Liver (tissue), 9 donors: ENCODE results near the gene ARSB. TPM values are rescaled to one million over a fixed set of nuclear protein-coding genes. Genes with fewer than 3 reads are reported as not detected.

Source experiments
- DNase-seq: peaks from one replicate; pipeline ENCODE4 v3.0.0-alpha.2; 2017; ENCODE audit warnings: low spot score
- H3K27ac ChIP-seq, 2 donors: one replicate each; pipeline ENCODE4 v1.7.0; 2013; ENCODE audit warnings: inconsistent platforms in 2 of 2, low read length in 2 of 2, control low read depth in 1 of 2, low read depth in 1 of 2, mild to moderate bottlenecking in 1 of 2
- H3K27me3 ChIP-seq, 4 donors: one replicate each; pipeline versions ENCODE4 v1.6.1 to v1.7.0; 2013; ENCODE audit warnings: low read length in 3 of 4, inconsistent platforms in 1 of 4, mild to moderate bottlenecking in 1 of 4, moderate library complexity in 1 of 4; ENCODE audit not compliant: control insufficient read depth in 4 of 4, insufficient read depth in 4 of 4
- H3K36me3 ChIP-seq, 4 donors: one replicate each; pipeline versions ENCODE4 v1.6.1 to v1.7.0; 2013; ENCODE audit warnings: low read length in 3 of 4, mild to moderate bottlenecking in 3 of 4, low read depth in 1 of 4, moderate library complexity in 1 of 4; ENCODE audit not compliant: control insufficient read depth in 4 of 4, insufficient read depth in 3 of 4
- H3K4me1 ChIP-seq, 4 donors: one replicate each; pipeline versions ENCODE4 v1.6.1 to v1.7.0; 2013; ENCODE audit warnings: low read length in 3 of 4, mild to moderate bottlenecking in 3 of 4, moderate library complexity in 1 of 4; ENCODE audit not compliant: control insufficient read depth in 4 of 4, insufficient read depth in 4 of 4
- H3K4me3 ChIP-seq, 3 donors: one replicate each; pipeline versions ENCODE4 v1.6.1 to v1.7.0; 2013; ENCODE audit warnings: low read length in 3 of 3, control low read depth in 1 of 3, low read depth in 1 of 3, mild to moderate bottlenecking in 1 of 3
- H3K9ac ChIP-seq, 2 donors: one replicate each; pipeline ENCODE4 v1.7.0; 2013; ENCODE audit warnings: low read length in 2 of 2, mild to moderate bottlenecking in 2 of 2, moderate library complexity in 2 of 2, control low read depth in 1 of 2, low read depth in 1 of 2
- H3K9me3 ChIP-seq, 4 donors: one replicate each; pipeline versions ENCODE4 v1.6.1 to v1.7.0; 2013; ENCODE audit warnings: low read length in 3 of 4; ENCODE audit not compliant: control insufficient read depth in 4 of 4
- CTCF ChIP-seq: fragments of 150-350 bp; IDR thresholded peaks from 2 replicates; pipeline ENCODE4 v1.5.1; 2017; ENCODE audit warnings: improper control_type of control experiment, low read depth, low read length; ENCODE audit not compliant: missing input control
- EGR1 ChIP-seq, 2 donors: IDR thresholded peaks; 2 replicates each; pipeline ENCODE4 v1.6.1; 2016 to 2018; ENCODE audit warnings: antibody characterized with exemption in 2 of 2, low read depth in 2 of 2
- FOXA1 ChIP-seq: IDR thresholded peaks from 2 replicates; pipeline ENCODE4 v1.6.1; 2016; ENCODE audit warnings: antibody characterized with exemption
- FOXA2 ChIP-seq: IDR thresholded peaks from 2 replicates; pipeline ENCODE4 v1.6.1; 2016; ENCODE audit warnings: antibody characterized with exemption
- GABPA ChIP-seq, 2 donors: IDR thresholded peaks in 1 of 2; conservative IDR thresholded peaks in 1 of 2; 2 replicates each; pipeline ENCODE4 v1.6.1; 2016; ENCODE audit warnings: antibody characterized with exemption in 2 of 2, mild to moderate bottlenecking in 1 of 2, moderate library complexity in 1 of 2
- HNF4A ChIP-seq, 2 donors: conservative IDR thresholded peaks; 2 replicates each; pipeline ENCODE4 v1.6.1; 2016; ENCODE audit warnings: antibody characterized with exemption in 2 of 2, mild to moderate bottlenecking in 2 of 2
- HNF4G ChIP-seq: IDR thresholded peaks from 2 replicates; pipeline ENCODE4 v1.6.1; 2016; ENCODE audit warnings: antibody characterized with exemption
- JUND ChIP-seq, 2 donors: IDR thresholded peaks; 2 replicates each; pipeline ENCODE4 v1.6.1; 2016; ENCODE audit warnings: antibody characterized with exemption in 2 of 2
- MAX ChIP-seq: IDR thresholded peaks from 2 replicates; pipeline ENCODE4 v1.6.1; 2016; ENCODE audit warnings: antibody characterized with exemption
- NR2F2 ChIP-seq: IDR thresholded peaks from 2 replicates; pipeline ENCODE4 v1.6.1; 2016; ENCODE audit warnings: antibody characterized with exemption
- REST ChIP-seq: IDR thresholded peaks from 2 replicates; pipeline ENCODE4 v1.6.1; 2016; ENCODE audit warnings: antibody characterized with exemption, mild to moderate bottlenecking
- RXRA ChIP-seq, 2 donors: IDR thresholded peaks; 2 replicates each; pipeline ENCODE4 v1.6.1; 2017 to 2018; ENCODE audit warnings: antibody characterized with exemption in 2 of 2, mild to moderate bottlenecking in 1 of 2
- TAF1 ChIP-seq: conservative IDR thresholded peaks from 2 replicates; pipeline ENCODE4 v1.6.1; 2016; ENCODE audit warnings: antibody characterized with exemption, mild to moderate bottlenecking
- YY1 ChIP-seq: IDR thresholded peaks from 2 replicates; pipeline ENCODE4 v1.6.1; 2016; ENCODE audit warnings: antibody characterized with exemption, mild to moderate bottlenecking
- ZBTB33 ChIP-seq: IDR thresholded peaks from 2 replicates; pipeline ENCODE4 v1.6.1; 2016; ENCODE audit warnings: antibody characterized with exemption
- WGBS: extraction: QIAGEN DNeasy Blood & Tissue Kit; methylation state at CpG from one replicate; pipeline ENCODE4 v1.1.7; 2013; 5-methylcytosine and 5-hydroxymethylcytosine counted together
- polyA plus RNA-seq, 2 donors: library from polyadenylated mRNA; stranded (reverse) in 1 of 2; unstranded in 1 of 2; fragments of 200-250 nt in 1 of 2; fragments of >200 nt in 1 of 2; fragmentation: Nextera tagmentation in 1 of 2; extraction: Ambion mirVana in 1 of 2; gene quantifications; one replicate each; pipeline versions ENCODE4 v1.2.1 to v1.2.3, GENCODE V29; 2013 to 2015
- total RNA-seq, 2 donors: library from RNA; depleted of rRNA; stranded (reverse); fragments of >200 nt; gene quantifications; one replicate each; pipeline ENCODE4 v1.2.3, GENCODE V29; 2014
- TF ChIP-seq, protein P1 (sequence below): IDR thresholded peaks from 2 replicates; pipeline ENCODE4 v1.6.1; 2016; ENCODE audit warnings: antibody characterized with exemption
- donor health status: healthy.
- donor health status: healthy.
- donor health status: healthy.
- donor health status: healthy.
- donor health status: healthy.

The ARSB gene
- total and polyA plus RNA-seq, 4 donors: 3.5 to 26.2 (median 8.7) TPM

GRCh38 chr5:78756858-78757257 lies 228.3 kb downstream of the ARSB start:
- no peak overlapping the region for H3K27ac ChIP-seq
- no peaks in the 10 kb centered on the region for H3K27me3 ChIP-seq
- H3K4me1 ChIP-seq: no peaks in the 10 kb centered on the region
- no peak overlapping the region for H3K9ac ChIP-seq
- no peaks in the 10 kb centered on the region for H3K9me3 ChIP-seq
- DNase-seq: no peak
- no peak for TF ChIP-seq JUND (IDR thresholded peaks at IDR 0.05)
- no peak for TF ChIP-seq RXRA (IDR thresholded peaks at IDR 0.05)
- TF ChIP-seq NR2F2: no peak
- TF ChIP-seq REST: no peak
- no peak for TF ChIP-seq CTCF
- no peak for TF ChIP-seq HNF4G
- 88% methylated on average over 3 of the region's 3 CpGs for WGBS
- no peak overlapping the region for H3K4me3 ChIP-seq
- H3K36me3 ChIP-seq: no peaks in the 10 kb centered on the region

DNA sequence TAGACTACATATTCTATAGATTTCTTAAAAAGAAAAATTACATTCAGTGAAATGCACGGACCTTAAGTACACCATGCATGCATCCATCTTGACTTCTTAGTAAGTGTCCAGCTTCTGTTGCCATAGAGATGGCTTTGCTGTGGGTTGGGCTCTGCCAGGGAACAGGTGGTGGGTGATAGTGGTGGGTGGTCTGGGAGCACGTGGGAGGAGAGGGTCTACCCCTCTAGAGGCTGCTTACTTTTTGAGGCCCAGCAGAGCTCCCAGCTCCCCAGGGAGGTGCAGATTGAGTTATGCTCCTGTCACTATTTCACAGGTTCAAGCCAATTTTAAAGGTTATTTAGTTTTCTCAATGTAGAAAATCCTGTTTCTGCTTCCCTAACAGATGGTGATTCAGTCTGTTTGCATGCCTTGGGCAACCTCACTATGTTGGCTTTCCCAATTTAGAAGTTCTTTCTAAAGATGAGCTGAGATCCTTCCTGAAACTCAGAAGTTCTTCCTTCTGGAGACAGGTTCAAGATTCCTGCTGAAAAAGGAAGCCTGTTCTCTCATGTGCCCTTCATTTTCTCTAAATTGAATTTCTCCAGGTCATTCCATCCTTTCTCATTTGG lies 229.2 kb downstream of the ARSB start:
- no peak for DNase-seq
- no peak for TF ChIP-seq JUND (IDR thresholded peaks at IDR 0.05)
- TF ChIP-seq ZBTB33: no peak
- no peak for TF ChIP-seq FOXA1
- no peak for TF ChIP-seq CTCF
- TF ChIP-seq YY1: no peak
- TF ChIP-seq NR2F2: no peak
- no peak for TF ChIP-seq TAF1
- TF ChIP-seq EGR1 (IDR thresholded peaks at IDR 0.05; ENCODE audit: low read depth in 2 of 2): no peak
- no peak for TF ChIP-seq FOXA2
- TF ChIP-seq HNF4A (conservative IDR thresholded peaks at IDR 0.05): no peak
- no peak for TF ChIP-seq GABPA (IDR thresholded peaks at IDR 0.05 in 1 of 2, conservative IDR thresholded peaks at IDR 0.05 in 1 of 2)
- TF ChIP-seq, protein P1, sequence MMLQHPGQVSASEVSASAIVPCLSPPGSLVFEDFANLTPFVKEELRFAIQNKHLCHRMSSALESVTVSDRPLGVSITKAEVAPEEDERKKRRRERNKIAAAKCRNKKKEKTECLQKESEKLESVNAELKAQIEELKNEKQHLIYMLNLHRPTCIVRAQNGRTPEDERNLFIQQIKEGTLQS: no peak
- TF ChIP-seq RXRA (IDR thresholded peaks at IDR 0.05): no peak
- TF ChIP-seq MAX: no peak
- 79% methylated on average over 2 of the region's 2 CpGs for WGBS
- H3K27ac ChIP-seq: no peak overlapping the region
- H3K4me1 ChIP-seq: no peaks in the 10 kb centered on the region
- no peaks in the 10 kb centered on the region for H3K9me3 ChIP-seq
- no peak overlapping the region for H3K9ac ChIP-seq
- H3K36me3 ChIP-seq: no peaks in the 10 kb centered on the region
- no peaks in the 10 kb centered on the region for H3K27me3 ChIP-seq
- H3K4me3 ChIP-seq: no peak overlapping the region
